ENCODE measurements around the gene FBXO22.

FBXO22 gene

GRCh38 chr15:75916978-75917377 lies 13.3 kb downstream of the FBXO22 start:
- Histone ChIP-seq H3K36me3 (peaks cover 81% of the 10 kb centered on the region), H3K4me3 (no peak overlapping the region), H3K9me3 (peaks cover 9% of the 10 kb centered on the region; the same call in 1 of the 2 replicates)

GRCh38 chr15:75918135-75918534 lies 14.5 kb downstream of the FBXO22 start:
- peaks cover 82% of the 10 kb centered on the region for H3K36me3 ChIP-seq
- H3K4me2 ChIP-seq: no peak overlapping the region
- H3K4me1 ChIP-seq: no peaks in the 10 kb centered on the region
- peaks cover 20% of the 10 kb centered on the region; the same call in 1 of the 2 replicates for H4K20me1 ChIP-seq
- H3K9ac ChIP-seq: no peak overlapping the region
- H3K4me3 ChIP-seq: no peak overlapping the region
- H3K27me3 ChIP-seq: no peaks in the 10 kb centered on the region
- H3K27ac ChIP-seq: no peak overlapping the region
- H3K9me3 ChIP-seq: no peaks in the 10 kb centered on the region
- TF ChIP-seq Cebpa-rat (IDR thresholded peaks at IDR 0.05): no peak

More at GRCh38 chr15:75916978-75917377, 13.3 kb downstream of the FBXO22 start:
- Histone ChIP-seq H3K4me1 (no peaks in the 10 kb centered on the region), H3K27me3 (no peaks in the 10 kb centered on the region), H3K4me2 (no peak overlapping the region), H3K9ac (no peak overlapping the region), H4K20me1 (peaks cover 10% of the 10 kb centered on the region; the same call in 1 of the 2 replicates), H3K27ac (no peak overlapping the region)
- no peak for TF ChIP-seq Cebpa-rat (IDR thresholded peaks at IDR 0.05)

GRCh38 chr15:75920079-75920478 lies 16.4 kb downstream of the FBXO22 start:
- Histone ChIP-seq H3K36me3 (peaks cover 73% of the 10 kb centered on the region), H3K4me3 (no peak overlapping the region), H3K27me3 (no peaks in the 10 kb centered on the region), H3K4me1 (no peaks in the 10 kb centered on the region), H4K20me1 (peaks cover 33% of the 10 kb centered on the region), H3K9ac (no peak overlapping the region), H3K4me2 (no peak overlapping the region), H3K27ac (no peak overlapping the region), H3K9me3 (no peaks in the 10 kb centered on the region)
- no peak for TF ChIP-seq Cebpa-rat (IDR thresholded peaks at IDR 0.05)

GRCh38 chr15:75921732-75922703 lies 18.3 kb downstream of the FBXO22 start:
- Histone ChIP-seq H3K4me3 (no peak overlapping the region), H3K27ac (no peak overlapping the region), H3K9me3 (no peaks in the 10 kb centered on the region), H4K20me1 (peaks cover 43% of the 10 kb centered on the region), H3K4me2 (no peak overlapping the region), H3K9ac (no peak overlapping the region), H3K27me3 (no peaks in the 10 kb centered on the region), H3K36me3 (peaks cover 77% of the 10 kb centered on the region), H3K4me1 (0 out of 2 replicates have a peak, but pooled peaks cover 7% of the 10 kb centered on the region)
- no peak for TF ChIP-seq Cebpa-rat (IDR thresholded peaks at IDR 0.05)

GRCh38 chr15:75923756-75924155 lies 20.1 kb downstream of the FBXO22 start:
- no peak overlapping the region for H3K9ac ChIP-seq
- peaks cover 57% of the 10 kb centered on the region for H4K20me1 ChIP-seq
- H3K9me3 ChIP-seq: no peaks in the 10 kb centered on the region
- no peaks in the 10 kb centered on the region for H3K27me3 ChIP-seq
- H3K4me1 ChIP-seq: peaks cover 16% of the 10 kb centered on the region
- TF ChIP-seq Cebpa-rat (IDR thresholded peaks at IDR 0.05): no peak
- H3K4me3 ChIP-seq: no peak overlapping the region
- H3K27ac ChIP-seq: no peak overlapping the region
- peaks cover 70% of the 10 kb centered on the region for H3K36me3 ChIP-seq
- no peak overlapping the region for H3K4me2 ChIP-seq

- Histone ChIP-seq H3K9ac (no peak overlapping the region), H3K4me1 (peaks cover 16% of the 10 kb centered on the region), H3K27me3 (no peaks in the 10 kb centered on the region), H3K4me2 (no peak overlapping the region), H4K20me1 (peaks cover 62% of the 10 kb centered on the region), H3K9me3 (no peaks in the 10 kb centered on the region), H3K27ac (no peak overlapping the region), H3K4me3 (no peak overlapping the region), H3K36me3 (peaks cover 67% of the 10 kb centered on the region)
- TF ChIP-seq Cebpa-rat (IDR thresholded peaks at IDR 0.05): no peak
These were observed 20.9 kb downstream of the FBXO22 start for GRCh38 chr15:75924576-75924975.

GRCh38 chr15:75925440-75925839 lies 21.8 kb downstream of the FBXO22 start:
- Histone ChIP-seq H3K9ac (no peak overlapping the region), H3K27ac (no peak overlapping the region), H3K4me3 (no peak overlapping the region), H4K20me1 (peaks cover 58% of the 10 kb centered on the region), H3K4me2 (no peak overlapping the region), H3K9me3 (no peaks in the 10 kb centered on the region), H3K27me3 (no peaks in the 10 kb centered on the region), H3K4me1 (peaks cover 22% of the 10 kb centered on the region), H3K36me3 (peaks cover 67% of the 10 kb centered on the region)
- no peak for TF ChIP-seq Cebpa-rat (IDR thresholded peaks at IDR 0.05)

- Histone ChIP-seq H3K27me3 (no peaks in the 10 kb centered on the region), H3K4me1 (peaks cover 22% of the 10 kb centered on the region), H3K9me3 (no peaks in the 10 kb centered on the region), H4K20me1 (peaks cover 53% of the 10 kb centered on the region), H3K36me3 (peaks cover 70% of the 10 kb centered on the region), H3K9ac (no peak overlapping the region), H3K27ac (no peak overlapping the region), H3K4me2 (no peak overlapping the region), H3K4me3 (no peak overlapping the region)
- no peak for TF ChIP-seq Cebpa-rat (IDR thresholded peaks at IDR 0.05)
These were observed 23.3 kb downstream of the FBXO22 start for GRCh38 chr15:75926931-75927330.

- Histone ChIP-seq H3K27me3 (no peaks in the 10 kb centered on the region), H3K9me3 (no peaks in the 10 kb centered on the region), H3K36me3 (peaks cover 68% of the 10 kb centered on the region), H3K4me3 (no peak overlapping the region), H3K27ac (no peak overlapping the region), H3K4me2 (0 out of 2 replicates have a peak overlapping the region, but pooled peaks have one; percentile 4), H4K20me1 (peaks cover 46% of the 10 kb centered on the region), H3K9ac (no peak overlapping the region), H3K4me1 (peaks cover 22% of the 10 kb centered on the region)
- no peak for TF ChIP-seq Cebpa-rat (IDR thresholded peaks at IDR 0.05)
These were observed 23.9 kb downstream of the FBXO22 start for GRCh38 chr15:75927601-75928000.
